Dermis blood vessel endothelial cell (primary cell): ENCODE measurements around the gene SKA1. TPM values are rescaled to one million over a fixed set of nuclear protein-coding genes. Genes with fewer than 3 reads are reported as not detected.
A peak's percentile ranks its signal among the peaks of the same experiment; 100 is the strongest.
"Not testable (repeated sequence)": the region's sequence is repeated elsewhere in the genome, so short reads cannot be mapped to it uniquely, and the experiment has no call there.

Source experiments
- DNase-seq: peaks from one replicate; pipeline ENCODE4 v3.0.0; 2010
- total RNA-seq: library from RNA; depleted of rRNA; stranded (reverse); fragments of >200 nt; gene quantifications from 2 replicates; pipeline ENCODE4 v1.2.3, GENCODE V29; 2014

The SKA1 gene
- total RNA-seq, 1 donor from 2014 or later: 4.6 TPM

GRCh38 chr18:50396005-50396660, 21.3 kb downstream of the SKA1 start:
- no peak for DNase-seq

GRCh38 chr18:50397023-50397422, 22.2 kb downstream of the SKA1 start:
- DNase-seq: no peak

GRCh38 chr18:50398099-50398498, 23.3 kb downstream of the SKA1 start:
- no peak for DNase-seq

- DNase-seq: no peak
Measured at GRCh38 chr18:50398947-50399346, 24.1 kb downstream of the SKA1 start.

GRCh38 chr18:50399582-50399981, 24.7 kb downstream of the SKA1 start:
- DNase-seq: no peak

- DNase-seq: not testable (repeated sequence)
Measured at GRCh38 chr18:50400438-50400837, 25.6 kb downstream of the SKA1 start.

- DNase-seq: no peak
Measured at GRCh38 chr18:50401295-50401694, 26.4 kb downstream of the SKA1 start.

GRCh38 chr18:50401888-50402287, 27.0 kb downstream of the SKA1 start:
- peak; percentile 34 for DNase-seq

GRCh38 chr18:50404752-50405581, 30.1 kb downstream of the SKA1 start:
- not testable (repeated sequence) for DNase-seq

GRCh38 chr18:50405582-50406271, 30.9 kb downstream of the SKA1 start:
- DNase-seq: no peak

GRCh38 chr18:50409236-50409635, 34.4 kb downstream of the SKA1 start:
- DNase-seq: no peak

- no peak for DNase-seq
Measured at GRCh38 chr18:50410008-50410407, 35.2 kb downstream of the SKA1 start.

GRCh38 chr18:50410894-50411293, 36.0 kb downstream of the SKA1 start:
- DNase-seq: no peak

- not testable (repeated sequence) for DNase-seq
Measured at GRCh38 chr18:50416832-50417231, 42.0 kb downstream of the SKA1 start.

- DNase-seq: not testable (repeated sequence)
Measured at GRCh38 chr18:50417705-50418104, 42.9 kb downstream of the SKA1 start.

GRCh38 chr18:50418650-50419049, 43.8 kb downstream of the SKA1 start:
- DNase-seq: no peak

- DNase-seq: no peak
Measured at GRCh38 chr18:50422286-50422898, 47.5 kb downstream of the SKA1 start.

- DNase-seq: peak; percentile 46
Measured at GRCh38 chr18:50424877-50425690, 50.2 kb downstream of the SKA1 start.

- no peak for DNase-seq
Measured at GRCh38 chr18:50427896-50428295, 53.0 kb downstream of the SKA1 start.

GRCh38 chr18:50428531-50429206, 53.8 kb downstream of the SKA1 start:
- no peak for DNase-seq

- DNase-seq: peak; percentile 41
Measured at GRCh38 chr18:50429207-50429948, 54.5 kb downstream of the SKA1 start.
